HG03060 (cell line): ENCODE results near the gene IFRD2.
"Not testable (repeated sequence)": the region's sequence is repeated elsewhere in the genome, so short reads cannot be mapped to it uniquely, and the experiment has no call there.

Source experiments
- ATAC-seq: cut with Tn5 transposase; IDR thresholded peaks from one replicate; pipeline ENCODE4 v1.9.1; 2021; ENCODE audit warnings: low read depth, moderate number of reproducible peaks; ENCODE audit not compliant: unreplicated experiment

The IFRD2 gene

DNA sequence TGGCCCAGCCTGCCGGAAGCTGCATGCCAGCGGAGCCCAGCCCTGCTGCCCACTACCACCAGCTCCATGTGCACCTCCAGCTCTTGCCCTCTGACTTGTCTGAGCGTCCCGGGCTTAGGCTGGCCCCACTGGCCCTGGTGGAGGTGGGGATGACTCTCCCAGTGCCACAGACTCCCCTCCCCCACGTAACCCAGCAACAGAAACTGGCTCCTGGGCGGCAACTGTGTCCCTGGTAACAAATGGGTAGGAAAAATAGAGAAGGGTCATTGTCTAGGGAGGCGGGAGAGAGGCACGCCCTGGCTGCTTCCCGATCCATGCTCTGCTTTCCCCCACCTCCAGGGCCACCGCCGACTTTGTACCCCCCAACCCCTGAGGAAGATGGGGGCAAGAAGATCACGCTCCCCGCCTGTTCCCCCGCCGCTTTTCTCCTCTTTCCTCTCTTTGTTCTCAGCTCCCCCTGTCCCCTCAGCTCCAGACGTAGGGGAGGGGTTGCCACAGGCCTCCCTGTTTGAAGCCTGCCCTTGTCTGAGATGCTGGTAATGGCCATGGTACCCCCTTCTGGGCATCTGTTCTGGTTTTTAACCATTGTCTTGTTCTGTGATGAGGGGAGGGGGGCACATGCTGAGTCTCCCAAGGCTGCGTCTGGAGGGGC is 34.1 kb downstream of the IFRD2 start:
- no peak for ATAC-seq

DNA sequence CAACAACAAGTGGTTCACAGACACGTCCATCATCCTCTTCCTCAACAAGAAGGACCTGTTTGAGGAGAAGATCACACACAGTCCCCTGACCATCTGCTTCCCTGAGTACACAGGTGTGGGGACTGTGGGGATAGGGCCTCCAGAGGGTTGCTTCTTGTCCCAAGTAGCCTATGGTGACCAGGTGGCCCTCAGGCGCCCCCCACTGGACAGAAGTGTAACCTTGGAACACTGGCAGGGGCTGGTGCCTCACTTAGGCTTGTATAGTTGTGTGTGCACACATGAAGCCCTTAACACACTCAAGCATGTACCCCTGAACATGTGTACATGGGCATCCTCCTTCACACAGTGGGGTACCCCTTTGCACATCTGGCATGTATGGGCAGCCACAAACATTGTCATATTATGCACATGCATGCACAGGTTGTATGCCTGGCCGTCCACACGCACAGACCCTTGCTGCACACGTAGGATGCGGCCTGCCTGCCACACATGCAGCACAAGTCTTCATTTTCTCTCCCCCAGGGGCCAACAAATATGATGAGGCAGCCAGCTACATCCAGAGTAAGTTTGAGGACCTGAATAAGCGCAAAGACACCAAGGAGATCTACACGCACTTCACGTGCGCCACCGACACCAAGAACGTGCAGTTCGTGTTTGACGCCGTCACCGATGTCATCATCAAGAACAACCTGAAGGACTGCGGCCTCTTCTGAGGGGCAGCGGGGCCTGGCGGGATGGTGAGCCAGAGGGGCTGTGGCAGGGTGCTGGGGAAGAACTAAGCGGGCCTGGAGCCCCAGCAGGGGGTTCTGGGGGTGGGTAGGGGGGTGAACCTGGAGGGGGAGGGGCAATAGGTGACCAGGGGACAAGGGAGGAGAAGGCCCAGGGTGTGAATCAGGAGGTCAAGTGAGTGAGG is 35.0 kb downstream of the IFRD2 start:
- no peak for ATAC-seq

DNA sequence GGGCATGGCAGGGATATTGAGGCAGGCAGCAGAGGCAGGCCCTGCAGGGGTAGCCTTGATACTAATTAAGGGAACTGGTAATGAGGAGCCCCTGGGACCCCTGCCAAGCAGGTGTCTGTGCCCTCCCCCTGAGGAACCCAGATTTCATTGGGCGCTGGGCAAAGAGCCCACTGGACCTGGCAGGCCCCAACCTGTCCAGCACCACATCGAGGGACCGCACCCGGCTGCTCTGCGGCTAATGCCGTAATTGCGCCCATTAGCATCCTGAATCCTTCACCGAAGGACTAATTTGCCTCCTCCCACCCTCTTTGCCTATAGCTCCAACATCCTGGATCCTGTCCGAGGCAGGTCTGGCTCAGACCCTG is 37.0 kb downstream of the IFRD2 start:
- ATAC-seq, result no peak

DNA sequence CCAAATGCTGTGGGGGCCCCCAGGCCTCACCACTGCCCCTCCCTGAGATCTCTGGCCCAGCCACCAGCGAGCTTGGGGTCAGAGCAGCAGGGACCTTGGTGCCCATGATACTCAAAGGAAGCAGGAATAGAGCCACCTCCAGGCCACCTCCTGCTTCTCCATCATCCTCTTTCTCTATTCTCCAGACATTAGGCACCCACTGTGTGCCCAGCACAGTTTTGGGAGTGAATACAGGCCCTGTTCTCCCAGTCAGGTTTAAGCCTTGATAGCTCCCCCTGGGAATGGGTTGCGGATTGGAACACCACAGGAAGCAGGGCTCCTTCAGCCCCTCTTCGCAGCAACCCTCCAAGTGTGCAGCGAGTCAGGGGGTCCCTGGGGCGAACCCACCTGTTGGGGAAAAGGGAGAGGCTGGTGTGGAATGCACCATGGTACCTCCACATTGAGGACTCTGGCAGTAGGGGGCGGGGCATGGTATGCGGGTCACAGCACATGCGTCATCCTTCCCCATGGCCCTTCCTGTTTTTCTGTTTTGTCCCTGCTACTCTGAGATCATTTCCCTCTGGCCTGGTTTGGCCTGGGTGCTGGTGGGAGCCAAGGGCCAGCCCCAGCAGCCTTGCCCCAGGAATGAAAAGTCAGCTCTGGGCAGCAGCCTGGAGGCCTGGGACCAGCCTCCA is 37.5 kb downstream of the IFRD2 start:
- no peak for ATAC-seq

DNA sequence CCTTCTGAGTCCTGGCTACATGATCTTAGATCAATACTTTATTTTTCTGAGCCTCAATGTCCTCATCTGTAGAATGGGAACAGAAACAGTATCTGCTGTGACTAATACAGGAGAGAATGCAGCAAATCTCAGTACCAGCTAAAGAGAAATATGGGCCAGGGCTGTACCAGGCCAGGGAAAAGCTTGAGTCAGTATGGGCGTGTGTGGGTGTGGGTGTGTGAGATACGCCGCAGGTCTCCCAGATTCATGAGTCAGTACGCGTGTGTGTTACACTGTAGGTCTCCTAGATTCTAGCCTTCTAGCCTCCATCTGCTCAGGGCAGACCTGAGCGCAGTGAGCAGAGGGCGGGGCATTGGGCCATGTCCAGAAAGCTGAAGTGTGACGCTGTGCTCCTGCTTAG is 41.0 kb downstream of the IFRD2 start:
- ATAC-seq, result no peak

DNA sequence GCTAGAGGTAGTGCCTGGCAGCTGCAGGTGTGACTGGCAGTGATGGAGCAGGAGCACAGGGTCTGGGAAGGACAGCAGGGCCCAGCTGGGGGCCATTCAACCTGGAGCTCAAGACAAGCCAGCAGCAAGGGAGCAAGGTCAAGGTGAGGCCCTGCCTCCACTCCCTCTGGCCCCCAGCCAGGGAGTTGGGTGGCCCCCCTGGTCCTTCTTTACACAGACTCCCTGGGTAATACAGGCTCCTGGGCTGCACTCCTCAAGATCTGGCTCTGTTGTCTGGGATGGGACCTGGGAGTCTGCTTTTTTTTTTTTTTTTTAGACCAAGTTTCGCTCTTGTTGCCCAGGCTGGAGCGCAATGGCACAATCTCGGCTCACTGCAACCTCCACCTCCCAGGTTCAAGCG is 41.7 kb downstream of the IFRD2 start:
- no peak for ATAC-seq

DNA sequence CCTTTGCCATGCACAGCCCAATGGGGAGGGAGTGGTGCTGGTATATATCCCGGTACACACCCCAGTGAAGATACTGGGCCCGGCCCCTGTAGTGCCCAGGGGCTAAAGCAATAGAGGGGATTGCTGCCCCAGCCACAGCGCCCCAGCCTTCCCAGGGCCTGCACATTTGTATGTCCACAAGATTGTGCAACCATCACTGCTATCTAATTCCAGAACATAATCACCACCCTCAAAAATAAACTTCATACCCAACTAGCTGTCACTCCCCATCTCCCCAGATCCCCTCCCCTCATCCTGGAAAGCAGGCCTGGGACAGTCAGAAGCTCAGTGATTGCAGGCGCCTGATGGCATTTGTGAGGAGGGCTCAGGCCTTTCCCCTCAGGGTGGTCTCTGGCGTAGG is 42.8 kb downstream of the IFRD2 start:
- ATAC-seq, result no peak

DNA sequence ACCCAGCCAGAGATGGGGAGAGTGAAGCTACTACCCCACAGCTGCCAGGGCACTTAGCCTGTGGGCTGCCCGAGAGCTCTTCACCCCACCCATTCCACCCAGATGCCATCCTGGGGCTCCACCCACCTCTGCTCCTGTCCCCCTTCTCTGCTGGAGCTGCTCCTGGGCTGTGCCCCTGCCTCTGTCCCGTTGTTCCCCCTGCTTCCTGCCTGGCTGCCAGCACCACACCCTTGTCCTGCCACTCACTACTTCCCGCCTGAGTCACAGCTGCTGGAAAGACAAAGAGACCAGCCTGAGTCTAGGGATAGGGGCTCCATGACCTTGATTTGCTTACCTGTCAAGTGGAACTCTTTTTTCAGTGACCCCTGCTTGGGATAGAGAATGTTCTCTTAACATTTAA is 43.8 kb downstream of the IFRD2 start:
- no peak for ATAC-seq

DNA sequence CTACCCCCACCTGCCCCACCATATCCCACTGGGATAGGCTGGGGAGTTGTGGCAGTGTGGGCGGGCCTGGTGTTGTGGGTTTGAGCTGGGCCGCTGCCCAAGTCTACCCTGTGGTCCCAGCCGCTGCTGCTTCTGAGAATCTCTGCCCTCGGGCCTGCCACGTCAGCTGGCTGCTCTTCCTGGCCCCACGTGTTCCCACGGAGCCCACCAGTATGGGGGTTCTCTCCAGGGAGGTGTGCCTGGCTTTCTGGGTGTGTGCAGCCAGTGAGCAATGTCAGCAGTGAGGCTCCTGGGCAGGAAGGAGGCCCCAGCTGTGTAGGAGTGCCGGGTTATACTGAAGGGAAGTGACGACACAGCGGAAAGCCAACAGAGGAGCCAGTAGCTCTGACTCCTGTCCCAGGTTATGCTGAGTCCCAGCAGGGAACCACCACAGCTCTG is 45.7 kb downstream of the IFRD2 start:
- ATAC-seq, result no peak

DNA sequence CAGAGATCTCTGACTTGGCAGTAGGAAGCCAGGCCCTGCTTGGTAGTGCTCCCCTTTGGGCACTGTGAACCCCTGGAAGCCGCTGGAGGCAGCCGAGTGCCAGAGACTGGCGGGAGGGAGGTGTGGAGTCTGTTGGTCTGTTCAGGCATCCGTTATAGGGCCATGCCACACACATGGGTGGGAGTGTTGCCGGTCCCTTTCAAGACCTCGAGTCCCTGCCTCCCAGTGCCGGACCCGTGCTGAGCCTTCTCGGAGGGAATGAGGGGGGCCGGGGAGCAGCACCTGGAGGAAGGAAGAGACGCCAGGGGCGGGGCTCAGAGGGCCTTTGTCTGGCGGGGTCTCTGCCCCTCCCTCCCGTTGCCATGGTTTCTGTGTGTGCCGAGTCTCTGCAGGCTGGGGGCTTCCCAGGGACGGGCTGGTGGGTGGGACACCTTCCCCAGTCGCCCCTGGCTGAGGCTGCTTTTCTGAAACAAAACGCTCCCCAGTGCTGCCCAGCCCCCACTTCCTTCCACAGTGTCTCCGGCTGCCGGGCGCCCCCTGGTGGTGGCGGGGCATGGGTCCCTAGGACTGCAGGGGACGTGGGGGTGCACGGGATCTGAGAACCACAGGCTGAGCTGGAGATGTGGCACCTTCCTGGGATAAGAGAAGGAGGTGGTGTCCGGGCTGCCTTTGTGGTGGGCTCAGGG is 46.3 kb downstream of the IFRD2 start:
- no peak for ATAC-seq

DNA sequence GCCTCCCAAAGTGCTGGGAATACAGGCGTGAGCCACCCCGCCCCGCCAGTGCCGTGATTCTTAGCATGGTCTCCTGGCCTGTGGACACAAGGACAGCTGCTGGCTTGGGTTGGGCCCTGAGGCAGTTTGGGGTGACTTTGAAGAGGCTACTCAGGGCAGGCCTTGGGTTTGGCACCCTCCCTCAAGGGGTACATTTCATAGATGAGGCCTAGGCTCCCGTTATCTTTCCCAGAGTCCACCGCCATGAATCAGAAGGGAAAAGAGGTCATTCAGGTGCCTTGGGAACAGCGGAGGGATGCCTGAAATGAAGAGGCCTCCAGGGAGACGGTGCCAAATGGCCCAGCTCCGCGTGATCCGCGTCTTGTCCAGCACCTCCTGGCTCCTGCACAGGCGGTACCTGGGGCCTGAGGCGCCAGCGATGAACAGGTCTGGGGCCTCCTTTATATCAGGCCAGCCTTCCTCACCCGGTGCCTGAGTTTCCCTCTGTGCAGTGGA is 46.9 kb downstream of the IFRD2 start:
- no peak for ATAC-seq

DNA sequence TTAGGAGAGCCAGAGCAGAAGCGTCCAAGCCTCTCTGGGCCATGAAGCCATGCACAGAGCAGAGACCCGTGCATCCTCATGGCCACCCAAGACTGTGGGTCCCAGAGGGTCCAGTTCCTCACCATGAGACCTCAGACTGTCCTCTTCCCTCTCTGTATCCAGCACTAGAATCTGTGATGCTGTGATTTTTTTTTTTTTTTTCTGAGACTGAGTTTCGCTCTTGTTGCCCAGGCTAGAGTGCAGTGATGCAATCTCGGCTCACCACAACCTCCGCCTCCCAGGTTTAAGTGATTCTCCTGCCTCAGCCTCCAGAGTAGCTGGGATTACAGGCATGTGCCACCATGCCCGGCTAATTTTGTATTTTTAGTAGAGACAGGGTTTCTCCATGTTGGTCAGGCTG is 47.4 kb downstream of the IFRD2 start:
- ATAC-seq, result not testable (repeated sequence)

DNA sequence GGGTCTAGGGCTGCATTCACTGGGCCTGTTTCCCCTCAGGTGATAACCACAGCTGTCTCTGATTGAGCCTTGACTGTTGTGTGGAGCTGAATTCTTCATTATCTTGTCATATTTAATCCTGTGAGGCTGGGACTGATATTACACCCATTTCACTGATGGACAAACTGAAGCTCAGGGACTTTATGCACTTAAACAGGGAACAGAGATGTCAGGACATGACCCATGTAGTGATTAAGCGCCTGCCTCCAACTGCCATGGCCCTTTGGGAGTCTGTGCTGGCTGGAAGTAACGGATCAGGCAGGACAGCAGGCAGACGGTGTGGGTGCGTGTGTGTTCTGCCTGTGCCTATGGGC is 48.7 kb downstream of the IFRD2 start:
- ATAC-seq, result no peak

DNA sequence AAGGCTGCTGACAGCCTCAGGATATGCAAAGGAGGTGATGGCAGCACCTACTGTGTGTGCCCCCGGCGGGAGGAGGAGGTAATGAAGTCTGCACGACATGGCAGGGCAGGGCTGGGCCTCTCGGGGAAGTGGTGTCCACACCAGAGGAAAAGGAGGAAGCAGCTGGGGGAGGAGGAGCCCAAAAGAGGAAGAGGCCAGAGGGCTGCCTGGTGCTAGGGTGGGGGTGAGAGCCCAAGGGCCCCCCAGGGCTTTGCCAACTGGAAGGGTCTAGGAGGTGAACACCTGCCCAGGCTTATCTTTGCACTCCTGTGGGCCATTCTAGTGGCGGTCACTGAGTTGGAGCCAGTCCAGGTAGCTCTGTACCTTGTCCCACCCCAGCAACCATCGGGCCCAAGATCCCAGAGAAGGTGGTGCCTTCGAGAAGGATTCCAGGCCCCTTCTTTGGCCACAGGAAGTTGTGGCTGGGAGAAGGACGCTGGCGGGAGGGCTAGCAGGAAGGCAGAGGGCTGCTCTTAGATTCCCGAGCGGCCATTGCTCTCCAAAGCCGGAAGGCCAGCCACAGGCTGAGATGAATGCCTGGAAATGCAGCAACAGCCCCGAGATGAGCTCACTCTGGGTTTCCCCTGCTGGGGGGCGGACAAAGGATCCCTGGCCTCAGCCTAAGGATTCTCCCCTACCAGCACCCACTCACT is 49.2 kb downstream of the IFRD2 start:
- ATAC-seq, result no peak

DNA sequence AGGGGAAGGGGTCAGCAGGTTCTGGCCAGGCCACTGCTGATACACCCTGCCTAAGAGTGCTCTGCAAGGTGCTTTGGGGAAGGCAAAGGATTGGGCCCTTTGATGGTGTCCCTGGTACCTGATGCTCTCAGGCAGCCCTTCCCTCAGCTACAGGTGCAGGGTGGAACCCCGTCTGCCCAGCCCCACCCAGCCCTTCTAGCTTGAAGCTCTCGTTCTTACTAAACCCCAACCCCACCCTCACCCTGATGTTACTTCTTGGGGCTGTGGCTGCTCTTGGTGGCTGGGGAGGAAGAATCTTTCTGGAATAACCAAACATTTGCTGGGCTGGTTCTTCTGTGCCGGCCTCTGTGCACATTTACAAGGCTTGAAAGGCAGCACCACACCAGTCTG is 49.9 kb downstream of the IFRD2 start:
- ATAC-seq, result no peak

DNA sequence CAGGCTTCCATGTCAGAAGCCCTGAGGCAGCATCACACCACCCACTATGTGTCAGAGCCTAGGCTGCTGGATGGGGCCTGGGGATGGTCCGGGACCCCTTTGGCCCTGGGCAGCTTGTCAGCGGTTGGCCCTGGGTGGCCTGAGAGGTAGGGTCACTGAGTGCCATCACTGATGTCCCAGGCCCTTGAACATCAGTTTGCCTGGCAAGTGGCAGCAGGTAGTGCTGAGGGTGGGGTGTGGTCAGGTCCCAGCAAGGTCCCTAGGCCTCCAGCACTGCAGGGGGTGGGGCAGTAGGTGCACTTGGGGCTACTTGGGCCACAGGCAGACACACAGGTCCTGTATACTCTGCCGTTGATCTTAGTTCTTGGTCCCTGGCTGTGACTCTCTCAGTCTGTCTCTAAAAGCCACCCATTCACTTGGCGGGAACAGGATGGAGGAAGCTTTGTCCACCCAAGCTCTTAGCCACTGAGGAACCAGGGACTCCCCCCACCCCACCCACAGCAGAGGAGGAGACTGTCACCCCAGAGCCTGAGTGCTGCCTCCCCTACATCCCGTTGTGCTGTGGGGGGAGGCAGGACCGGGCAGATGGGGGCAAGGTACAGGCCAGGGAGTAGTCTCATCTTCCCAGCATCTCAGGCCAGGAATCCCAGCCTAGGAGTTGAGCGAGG is 50.4 kb downstream of the IFRD2 start:
- no peak for ATAC-seq

DNA sequence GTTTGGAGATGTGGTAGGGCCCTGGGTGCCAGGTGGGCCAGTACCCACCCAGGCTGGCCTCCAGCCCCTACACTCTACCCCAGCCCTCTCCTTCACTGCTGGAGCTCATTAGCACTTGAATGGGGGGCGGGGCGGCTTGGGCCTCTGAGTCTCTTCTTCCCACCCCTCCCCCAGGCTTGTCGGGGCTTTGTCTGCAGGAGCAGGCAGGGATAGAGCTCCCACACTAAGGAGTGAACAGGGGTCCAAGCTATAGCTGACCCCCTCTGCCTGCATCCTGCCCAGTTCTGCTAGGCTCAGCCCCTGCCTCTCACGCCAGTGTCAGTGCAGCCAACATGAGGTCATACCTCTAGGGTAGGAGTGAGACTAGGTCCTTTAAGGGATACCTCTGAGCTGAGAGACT is 51.1 kb downstream of the IFRD2 start:
- ATAC-seq, result no peak

DNA sequence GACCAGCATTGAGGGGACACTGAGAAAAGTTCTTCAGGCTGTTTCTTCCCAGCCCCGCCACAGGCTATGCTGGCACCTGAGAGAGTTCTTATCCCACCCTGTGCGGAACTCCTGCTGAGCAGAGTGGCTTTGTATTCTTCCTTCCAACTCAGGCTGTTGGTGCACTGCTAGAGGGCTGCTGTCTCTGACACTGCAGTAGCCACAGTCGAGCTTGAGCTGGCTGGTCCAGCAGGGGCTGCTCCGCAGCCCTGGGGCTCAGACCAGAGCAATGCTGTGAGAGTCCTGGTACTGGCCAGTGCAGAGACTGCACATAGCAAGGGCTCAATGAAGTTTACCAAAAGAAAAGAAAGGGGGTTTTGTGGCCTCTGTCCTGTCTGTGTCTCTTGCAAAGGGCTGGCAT is 52.6 kb downstream of the IFRD2 start:
- ATAC-seq, result no peak

DNA sequence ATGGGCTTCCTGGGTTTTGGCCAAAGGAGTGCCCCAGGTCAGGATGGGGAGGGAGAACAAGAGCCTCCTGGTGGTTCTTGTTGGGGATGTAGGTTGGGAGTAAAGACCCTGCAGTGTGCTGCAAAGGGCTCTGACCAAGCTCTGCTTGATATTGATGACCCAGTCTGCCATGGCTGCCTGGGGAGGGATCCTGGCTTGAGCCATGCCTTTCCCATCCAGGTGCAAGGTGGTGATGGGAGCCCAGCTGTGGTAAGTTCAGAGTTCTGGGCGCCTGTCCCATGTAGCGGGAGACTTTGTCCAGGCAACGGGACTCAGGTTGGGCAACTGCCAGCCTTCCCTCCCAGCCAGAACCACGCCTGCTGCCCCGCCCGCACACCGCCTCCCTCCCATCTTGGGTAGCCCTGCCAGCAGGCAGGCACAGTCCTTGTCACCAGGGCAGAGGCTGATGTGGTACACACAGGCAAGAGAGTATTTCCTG is 53.6 kb downstream of the IFRD2 start:
- ATAC-seq, result no peak
